K562 (cell line): ENCODE measurements around the gene MPP7. TPM values are rescaled to one million over a fixed set of nuclear protein-coding genes. Genes with fewer than 3 reads are reported as not detected.

Experiments
- ATAC-seq: fragments of 200-7000 bp; cut with Tn5 transposase; 3 replicates; pipeline ENCODE4 v1.9.1; 2020; ENCODE audit warnings: moderate library complexity
- BruUV-seq: library from RNA; stranded (reverse); fragments of 400-500 nt; replicated peaks from 2 replicates; lab custom pipeline; 2021; lab: Mats Ljungman, UMichigan
- CTCF ChIA-PET: fragments of 300-600 bp; formaldehyde crosslinking; extraction: SDS; loops from one replicate; lab custom pipeline; 2021; ENCODE audit warnings: low intra/inter-chr PET ratio; lab: Yijun Ruan, JAX
- POLR2A ChIA-PET: fragments of 300-600, 350-650 bp; sonication (Branson Sonifier 250); formaldehyde crosslinking; extraction: SDS; loops from one replicate; lab custom pipeline; 2021; ENCODE audit warnings: antibody characterized with exemption, inconsistent platforms; lab: Yijun Ruan, JAX
- DNase-seq, 4 experiments: peaks; one replicate each; pipeline versions ENCODE4 v3.0.0 to v3.0.0-alpha.2; 2011 to 2018; ENCODE audit warnings: low spot score in 3 of 4, mixed read lengths in 3 of 4; ENCODE audit errors: extremely low read depth in 1 of 4
- FAIRE-seq: peaks from 2 replicates; lab custom pipeline; 2011; peaks lifted over from hg19 to GRCh38; lab: Jason Lieb, UNC
- H2AFZ ChIP-seq: 2 replicates; pipeline ENCODE4 v1.6.0; 2011; ENCODE audit warnings: low read depth, low read length, control low read depth, inconsistent platforms
- H3K27ac ChIP-seq: fragments of 200-600 bp; 3 replicates; pipeline ENCODE4 v1.8.0; 2011; ENCODE audit warnings: low read depth, mild to moderate bottlenecking, control low read depth, inconsistent platforms, low read length, moderate library complexity, mixed read lengths; ENCODE audit errors: extremely low read depth
- H3K27me3 ChIP-seq, 2 experiments: fragments of 300-600 bp in 1 of 2; 2 replicates in 1 of 2; 3 replicates in 1 of 2; pipeline versions ENCODE4 v1.6.0 to v1.8.0; 2011; ENCODE audit warnings: inconsistent platforms in 2 of 2, low read length in 2 of 2, mild to moderate bottlenecking in 1 of 2, mixed read lengths in 1 of 2, moderate library complexity in 1 of 2; ENCODE audit not compliant: control insufficient read depth in 2 of 2, insufficient read depth in 2 of 2
- H3K36me3 ChIP-seq: fragments of 300-600 bp; 3 replicates; pipeline ENCODE4 v1.8.0; 2011; ENCODE audit warnings: mild to moderate bottlenecking, low read length, inconsistent platforms; ENCODE audit not compliant: control insufficient read depth, insufficient read depth
- H3K4me1 ChIP-seq, 2 experiments: fragments of 200-600 bp in 1 of 2; replicated peaks in 1 of 2; 2 replicates in 1 of 2; 3 replicates in 1 of 2; pipeline versions ENCODE4 v1.5.1 to v1.8.0; 2011; ENCODE audit warnings: inconsistent platforms in 2 of 2, low read length in 2 of 2, mild to moderate bottlenecking in 1 of 2, mixed read lengths in 1 of 2, moderate library complexity in 1 of 2; ENCODE audit not compliant: control insufficient read depth in 2 of 2, insufficient read depth in 2 of 2
- H3K4me2 ChIP-seq: 2 replicates; pipeline ENCODE4 v1.6.1; 2011; ENCODE audit warnings: low read length, control low read depth, inconsistent platforms, mixed read lengths; ENCODE audit not compliant: insufficient read depth
- H3K4me3 ChIP-seq: fragments of 200-600 bp; sonication (generic), shearing (Covaris generic); 2 replicates; pipeline ENCODE4 v1.5.1; 2016; ENCODE audit warnings: control low read depth, inconsistent platforms
- H3K79me2 ChIP-seq: fragments of 200-600 bp; 3 replicates; pipeline ENCODE4 v1.8.0; 2011; ENCODE audit warnings: low read length, inconsistent platforms; ENCODE audit not compliant: control insufficient read depth, insufficient read depth
- H3K9ac ChIP-seq, 2 experiments: 2 replicates each; pipeline versions ENCODE4 v1.6.0 to v1.6.1; 2011; ENCODE audit warnings: low read depth in 2 of 2, low read length in 2 of 2, control low read depth in 1 of 2, inconsistent platforms in 1 of 2, mild to moderate bottlenecking in 1 of 2, mixed read lengths in 1 of 2; ENCODE audit not compliant: insufficient read depth in 1 of 2
- H3K9me1 ChIP-seq: one replicate; pipeline ENCODE4 v1.6.0; 2011; ENCODE audit warnings: inconsistent platforms, mild to moderate bottlenecking, low read length, moderate library complexity; ENCODE audit not compliant: control insufficient read depth, insufficient read depth
- H3K9me3 ChIP-seq: replicated peaks from 2 replicates; pipeline ENCODE4 v1.5.1; 2011; ENCODE audit warnings: low read depth, low read length, inconsistent platforms; ENCODE audit not compliant: control insufficient read depth, insufficient read depth
- H4K20me1 ChIP-seq: replicated peaks from 2 replicates; pipeline ENCODE4 v1.6.1; 2011; ENCODE audit warnings: low read length, inconsistent platforms, mixed read lengths; ENCODE audit not compliant: control insufficient read depth, insufficient read depth
- ETS2 ChIP-seq: IDR thresholded peaks from 2 replicates; pipeline ENCODE4 v1.6.1; 2016; ENCODE audit warnings: borderline replicate concordance, missing genetic modification characterization, mild to moderate bottlenecking, moderate library complexity, missing compliant biosample characterization; ENCODE audit not compliant: poor library complexity, severe bottlenecking
- FOS ChIP-seq: IDR thresholded peaks from 3 replicates; pipeline ENCODE4 v1.6.1; 2011; ENCODE audit not compliant: insufficient read length; ENCODE audit errors: extremely low read depth
- GTF2F1 ChIP-seq: IDR thresholded peaks from 2 replicates; pipeline ENCODE4 v1.6.1; 2011; ENCODE audit warnings: low read depth, low read length, improper control_type of control experiment
- POLR3A ChIP-seq: IDR thresholded peaks from 2 replicates; pipeline ENCODE4 v1.6.1; 2011; ENCODE audit warnings: borderline replicate concordance, mild to moderate bottlenecking, moderate library complexity; ENCODE audit not compliant: insufficient read length, insufficient read depth; ENCODE audit errors: extremely low read depth
- ZNF24 ChIP-seq: fragments of 450-650 bp; IDR thresholded peaks from 2 replicates; pipeline ENCODE4 v1.6.1; 2016
- WGBS: fragments of 100-300 bp; shearing (Covaris generic); methylation state at CpG from one replicate; pipeline ENCODE4 v1.1.6; 2016; ENCODE audit warnings: low coverage, mixed read lengths; ENCODE audit not compliant: insufficient coverage; ENCODE audit errors: missing lambda C conversion rate; 5-methylcytosine and 5-hydroxymethylcytosine counted together
- in situ Hi-C: fragments of 300-500 bp; cut with MboI; formaldehyde crosslinking; loops from 4 replicates; pipeline ENCODE4 v1.15.0; 2018; ENCODE audit warnings: inconsistent platforms, mixed read lengths
- intact Hi-C: fragments of 100-400 bp; cut with micrococcal nuclease; formaldehyde crosslinking; loops from 2 replicates; pipeline ENCODE4 v1.14.2; 2022
- polyA plus RNA-seq, 8 experiments: library from polyadenylated mRNA; depleted of rRNA in 4 of 8; stranded (reverse) in 5 of 8; unstranded in 3 of 8; fragments of >200 nt; fragmentation: Nextera tagmentation in 2 of 8; fragmentation: Illumina TruSeq in 1 of 8; extraction: Ambion mirVana in 2 of 8; extraction: Trizol in 1 of 8; gene quantifications; 2 replicates each; pipeline versions ENCODE4 v1.2.1 to v1.2.3, GENCODE V29; 2011 to 2014; ENCODE audit warnings: inconsistent platforms in 1 of 8, missing spikeins in 1 of 8
- total RNA-seq, 7 experiments: library from RNA; depleted of rRNA in 6 of 7; stranded (reverse); fragments of >200 nt in 6 of 7; fragmentation: Illumina TruSeq in 2 of 7; extraction: Trizol in 2 of 7; gene quantifications; 2 replicates each; pipeline versions ENCODE4 v1.2.1 to v1.2.3, GENCODE V29; 2011 to 2021; ENCODE audit warnings: low replicate concordance in 1 of 7

Gene MPP7
- total and polyA plus RNA-seq, 9 of the 15 experiments (the other 6 are each of a cell fraction or from before 2014, with no cell fraction given): 0.03 to 0.50 (median 0.23) TPM

DNA sequence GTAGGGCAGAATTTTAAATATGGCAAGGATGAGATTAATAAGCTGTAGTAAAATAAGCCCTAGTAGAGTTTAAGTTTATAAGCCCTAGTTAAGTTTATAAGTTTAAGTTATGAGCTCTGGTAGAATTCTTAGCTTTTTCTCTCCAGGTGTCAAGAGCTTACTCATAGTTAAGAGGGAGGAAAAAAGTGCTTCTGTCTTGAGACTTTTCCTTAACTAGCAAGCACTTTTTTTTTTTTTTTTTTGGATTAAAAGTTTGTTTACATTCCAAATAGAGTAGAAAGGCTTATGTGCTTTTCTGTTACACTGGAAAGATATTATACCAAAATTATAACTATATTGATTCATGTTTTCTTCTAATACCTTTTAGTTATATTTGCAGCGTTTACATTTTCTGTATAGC, 25.5 kb upstream of the MPP7 start (continued):
- TF ChIP-seq GTF2F1: no peak

DNA sequence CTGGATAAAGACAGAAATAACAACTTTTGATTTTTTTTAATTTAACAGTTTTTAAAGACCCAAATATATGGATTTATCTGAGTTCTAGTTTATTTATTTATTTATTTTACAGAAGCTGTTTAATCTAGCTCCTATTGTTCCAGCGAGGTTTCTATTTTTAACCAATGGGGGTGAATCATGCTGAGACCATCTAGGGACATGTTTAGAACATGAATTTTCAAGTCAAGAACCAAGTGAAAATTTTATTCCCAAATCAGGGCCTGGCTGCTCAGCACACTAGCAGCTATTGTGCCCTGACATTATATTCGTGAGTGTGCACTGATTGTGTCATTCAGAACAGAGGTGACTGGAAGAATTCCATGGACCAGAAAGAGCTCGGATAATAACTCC, 24.6 kb upstream of the MPP7 start:
- H3K4me3 ChIP-seq: no peak overlapping the region
- no peaks in the 10 kb centered on the region for H3K79me2 ChIP-seq
- no peaks in the 10 kb centered on the region for H3K9me3 ChIP-seq
- intact Hi-C loops: no loop called here
- no peak for DNase-seq
- peaks cover 2 to 8% of the 10 kb centered on the region in 2 experiments; a peak in 2 of 5 replicates for H3K27me3 ChIP-seq
- no peak for FAIRE-seq
- no peaks in the 10 kb centered on the region for H3K4me1 ChIP-seq
- H3K27ac ChIP-seq: no peak overlapping the region
- ChIA-PET POLR2A (interaction anchor here (1.0 to 1.2 kb wide), 2 partner anchors 8 to 10 kb away, joined by 3 to 4 read pairs; no protein-coding TSS in a partner anchor), CTCF (interaction anchor here (0.6 kb wide), 1 partner anchor 191 kb away, joined by 4 read pairs; no protein-coding TSS in a partner anchor)
- no peaks in the 10 kb centered on the region for H3K36me3 ChIP-seq
- no peaks in the 10 kb centered on the region for H4K20me1 ChIP-seq
- no peak for ATAC-seq
- no TSS peak for BruUV-seq
- in situ Hi-C loops: no loop called here
- H3K9me1 ChIP-seq: no peaks in the 10 kb centered on the region
- no peak overlapping the region for H3K4me2 ChIP-seq
- no peak for TF ChIP-seq ZNF24
- no peak for TF ChIP-seq POLR3A
- TF ChIP-seq FOS: no peak
- no peak for TF ChIP-seq ETS2
- WGBS: 2% methylated on average over 3 of the region's 3 CpGs
- no peak overlapping the region for H3K9ac ChIP-seq
- no peak overlapping the region for H2AFZ ChIP-seq
